Measurements from ENCODE around the gene KIF23. TPM values are rescaled to one million over a fixed set of nuclear protein-coding genes. Genes with fewer than 3 reads are reported as not detected.
A peak's percentile ranks its signal among the peaks of the same experiment; 100 is the strongest.

Gene KIF23
- total and polyA plus RNA-seq, 2 donors (not counting 1 experiment from before 2014, with no cell fraction given) = 16.5 to 19.4 TPM

DNA sequence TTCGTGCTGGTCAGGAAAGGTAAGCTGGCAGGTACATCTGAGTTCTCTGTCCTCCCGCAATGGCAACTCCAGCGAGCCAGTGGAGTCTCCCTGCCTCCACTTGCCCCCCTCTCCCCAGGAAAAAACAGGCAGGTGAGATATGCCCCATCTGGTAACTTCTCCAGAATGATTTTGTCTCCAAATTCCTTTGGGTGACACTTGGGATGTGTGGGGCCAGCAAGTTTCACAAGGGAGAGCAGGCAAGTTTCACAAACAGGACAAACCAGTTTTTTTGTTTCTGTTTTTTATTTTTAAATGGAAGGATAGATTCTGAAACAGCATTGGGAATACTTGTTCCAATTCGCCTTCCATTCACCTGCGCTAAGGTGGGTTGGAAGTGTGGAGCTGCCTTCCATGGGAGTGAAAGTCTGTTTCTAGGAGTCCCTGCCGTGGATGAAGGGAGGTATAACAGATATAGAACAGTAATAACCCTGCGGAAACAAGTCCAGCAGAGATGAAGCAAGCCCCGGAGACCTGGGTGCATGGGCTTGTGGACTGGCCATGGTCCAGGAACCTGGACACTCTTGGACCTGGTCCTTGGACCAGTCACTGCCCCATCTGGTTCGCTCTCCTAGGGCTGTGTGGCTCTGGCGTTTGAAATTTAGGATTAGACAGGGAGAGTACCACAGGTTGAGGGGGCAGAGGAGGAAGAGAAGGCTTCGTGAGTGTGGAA is 22.9 kb upstream of the KIF23 start:
- no peak for DNase-seq (ENCODE audit: low read depth in 2 of 2)
- no peak overlapping the region for H3K4me3 ChIP-seq (replicated peaks in 1 of 4; ENCODE audit: control extremely low read depth in 1 of 4, insufficient read depth in 1 of 4, low read depth in 3 of 4, low read length in 4 of 4)
- H3K9me3 ChIP-seq (ENCODE audit: control insufficient read depth, insufficient read depth, low read depth, low read length) = no peaks in the 10 kb centered on the region
- H3K4me1 ChIP-seq (ENCODE audit: control insufficient read depth, extremely low read depth, insufficient read depth, low read length) = peaks cover 13% of the 10 kb centered on the region
- TF ChIP-seq EZH2 (IDR thresholded peaks at IDR 0.05; ENCODE audit: low read length, missing control alignments) = no peak
- TF ChIP-seq, protein P1, sequence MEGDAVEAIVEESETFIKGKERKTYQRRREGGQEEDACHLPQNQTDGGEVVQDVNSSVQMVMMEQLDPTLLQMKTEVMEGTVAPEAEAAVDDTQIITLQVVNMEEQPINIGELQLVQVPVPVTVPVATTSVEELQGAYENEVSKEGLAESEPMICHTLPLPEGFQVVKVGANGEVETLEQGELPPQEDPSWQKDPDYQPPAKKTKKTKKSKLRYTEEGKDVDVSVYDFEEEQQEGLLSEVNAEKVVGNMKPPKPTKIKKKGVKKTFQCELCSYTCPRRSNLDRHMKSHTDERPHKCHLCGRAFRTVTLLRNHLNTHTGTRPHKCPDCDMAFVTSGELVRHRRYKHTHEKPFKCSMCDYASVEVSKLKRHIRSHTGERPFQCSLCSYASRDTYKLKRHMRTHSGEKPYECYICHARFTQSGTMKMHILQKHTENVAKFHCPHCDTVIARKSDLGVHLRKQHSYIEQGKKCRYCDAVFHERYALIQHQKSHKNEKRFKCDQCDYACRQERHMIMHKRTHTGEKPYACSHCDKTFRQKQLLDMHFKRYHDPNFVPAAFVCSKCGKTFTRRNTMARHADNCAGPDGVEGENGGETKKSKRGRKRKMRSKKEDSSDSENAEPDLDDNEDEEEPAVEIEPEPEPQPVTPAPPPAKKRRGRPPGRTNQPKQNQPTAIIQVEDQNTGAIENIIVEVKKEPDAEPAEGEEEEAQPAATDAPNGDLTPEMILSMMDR (conservative IDR thresholded peaks at IDR 0.05 in 1 of 2, IDR thresholded peaks at IDR 0.05 in 1 of 2; ENCODE audit: low read depth in 1 of 2, low read length in 2 of 2) = no peak
- no peak overlapping the region for H3K27ac ChIP-seq (ENCODE audit: insufficient read depth, low read length)
- no peak overlapping the region for H2AFZ ChIP-seq (ENCODE audit: low read length)
- no peaks in the 10 kb centered on the region for H4K20me1 ChIP-seq (ENCODE audit: control insufficient read depth, extremely low read depth, insufficient read depth, low read length)
- no peaks in the 10 kb centered on the region for H3K79me2 ChIP-seq (ENCODE audit: control insufficient read depth, insufficient read depth, low read length)
- H3K4me2 ChIP-seq (ENCODE audit: extremely low read depth, insufficient read depth, low read length) = no peak overlapping the region
- H3K27me3 ChIP-seq (ENCODE audit: control insufficient read depth, insufficient read depth, low read length) = no peaks in the 10 kb centered on the region
- H3K9ac ChIP-seq (ENCODE audit: insufficient read depth, low read length) = no peak overlapping the region
- H3K36me3 ChIP-seq (ENCODE audit: control insufficient read depth, insufficient read depth, low read length) = no peaks in the 10 kb centered on the region

DNA sequence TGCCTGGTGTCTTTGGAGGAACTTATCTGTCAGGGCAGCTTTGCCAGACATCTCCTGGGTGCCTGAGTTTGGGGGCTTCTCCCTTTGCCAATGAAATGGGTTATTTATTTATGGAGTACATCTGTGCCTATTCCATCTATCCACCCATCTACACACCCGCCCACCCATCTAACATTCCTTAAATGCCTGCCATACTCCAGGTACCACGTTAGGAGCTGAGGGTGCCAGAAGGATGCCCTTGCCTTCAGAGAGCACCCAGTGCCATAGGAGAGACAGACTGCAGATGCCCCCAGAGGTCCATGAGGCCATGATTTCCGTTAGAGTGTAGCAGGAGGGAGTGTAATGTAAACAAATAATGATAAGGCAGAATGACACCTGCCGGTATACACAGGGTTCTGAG is 21.8 kb upstream of the KIF23 start:
- Histone ChIP-seq H3K79me2 (ENCODE audit: control insufficient read depth, insufficient read depth, low read length) (no peaks in the 10 kb centered on the region), H4K20me1 (ENCODE audit: control insufficient read depth, extremely low read depth, insufficient read depth, low read length) (no peaks in the 10 kb centered on the region), H3K27ac (ENCODE audit: insufficient read depth, low read length) (no peak overlapping the region), H3K27me3 (ENCODE audit: control insufficient read depth, insufficient read depth, low read length) (no peaks in the 10 kb centered on the region), H3K4me2 (ENCODE audit: extremely low read depth, insufficient read depth, low read length) (no peak overlapping the region), H2AFZ (ENCODE audit: low read length) (no peak overlapping the region), H3K4me3 (replicated peaks in 1 of 4; ENCODE audit: control extremely low read depth in 1 of 4, insufficient read depth in 1 of 4, low read depth in 3 of 4, low read length in 4 of 4) (no peak overlapping the region), H3K4me1 (ENCODE audit: control insufficient read depth, extremely low read depth, insufficient read depth, low read length) (peaks cover 13% of the 10 kb centered on the region), H3K9ac (ENCODE audit: insufficient read depth, low read length) (no peak overlapping the region), H3K9me3 (ENCODE audit: control insufficient read depth, insufficient read depth, low read depth, low read length) (no peaks in the 10 kb centered on the region), H3K36me3 (ENCODE audit: control insufficient read depth, insufficient read depth, low read length) (no peaks in the 10 kb centered on the region)
- no peak for TF ChIP-seq EZH2 (IDR thresholded peaks at IDR 0.05; ENCODE audit: low read length, missing control alignments)
- TF ChIP-seq, protein P1 (conservative IDR thresholded peaks at IDR 0.05 in 1 of 2, IDR thresholded peaks at IDR 0.05 in 1 of 2; ENCODE audit: low read depth in 1 of 2, low read length in 2 of 2) = no peak
- no peak for DNase-seq (ENCODE audit: low read depth in 2 of 2)

DNA sequence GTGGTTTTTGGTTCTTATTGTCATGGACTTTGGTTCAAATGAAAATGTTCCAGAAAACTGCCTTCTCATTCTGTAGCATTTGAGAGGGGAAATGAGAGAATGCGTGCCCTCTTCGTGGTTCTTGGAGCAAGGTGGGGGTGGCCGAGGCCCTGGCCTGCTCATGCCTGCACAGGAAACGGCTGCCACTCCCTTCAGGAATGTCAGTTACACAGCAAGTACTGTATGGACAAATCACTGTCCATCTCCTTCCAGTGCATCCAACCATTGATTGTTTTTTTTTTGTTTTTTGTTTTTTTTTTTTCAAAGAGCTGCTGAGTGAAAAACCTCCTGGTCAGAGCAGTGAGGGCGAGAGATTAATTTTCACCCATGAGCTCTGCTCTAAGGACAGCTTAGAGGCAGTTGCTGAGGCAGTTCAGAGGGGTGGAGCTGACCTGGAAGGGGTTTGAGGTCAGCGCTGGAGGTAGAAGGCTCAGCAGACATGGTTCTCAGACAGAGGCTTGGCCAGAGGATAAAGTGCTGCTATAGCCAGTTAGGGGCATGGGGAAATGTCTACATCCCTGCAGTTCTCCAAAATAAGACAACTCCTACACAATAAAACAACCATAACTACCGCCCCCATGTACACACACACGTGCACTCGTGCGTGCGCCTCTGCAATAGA is 20.2 kb upstream of the KIF23 start:
- Histone ChIP-seq H3K4me3 (replicated peaks in 1 of 4; ENCODE audit: control extremely low read depth in 1 of 4, insufficient read depth in 1 of 4, low read depth in 3 of 4, low read length in 4 of 4) (no peak overlapping the region), H3K4me2 (ENCODE audit: extremely low read depth, insufficient read depth, low read length) (peak overlapping the region; percentile 62), H3K9ac (ENCODE audit: insufficient read depth, low read length) (no peak overlapping the region), H3K9me3 (ENCODE audit: control insufficient read depth, insufficient read depth, low read depth, low read length) (no peaks in the 10 kb centered on the region), H3K79me2 (ENCODE audit: control insufficient read depth, insufficient read depth, low read length) (no peaks in the 10 kb centered on the region), H3K27ac (ENCODE audit: insufficient read depth, low read length) (no peak overlapping the region), H2AFZ (ENCODE audit: low read length) (no peak overlapping the region), H3K4me1 (ENCODE audit: control insufficient read depth, extremely low read depth, insufficient read depth, low read length) (peaks cover 13% of the 10 kb centered on the region), H3K27me3 (ENCODE audit: control insufficient read depth, insufficient read depth, low read length) (no peaks in the 10 kb centered on the region), H3K36me3 (ENCODE audit: control insufficient read depth, insufficient read depth, low read length) (no peaks in the 10 kb centered on the region), H4K20me1 (ENCODE audit: control insufficient read depth, extremely low read depth, insufficient read depth, low read length) (no peaks in the 10 kb centered on the region)
- TF ChIP-seq, protein P1 (conservative IDR thresholded peaks at IDR 0.05 in 1 of 2, IDR thresholded peaks at IDR 0.05 in 1 of 2; ENCODE audit: low read depth in 1 of 2, low read length in 2 of 2) = no peak
- TF ChIP-seq EZH2 (IDR thresholded peaks at IDR 0.05; ENCODE audit: low read length, missing control alignments) = no peak
- DNase-seq (ENCODE audit: low read depth in 2 of 2) = peak in 1 of 2 donors; percentile 40

Data from fibroblast of lung (primary cell).